HG03575 (cell line): Measurements from ENCODE around the gene RBM20.
"Not testable (repeated sequence)": the region's sequence is repeated elsewhere in the genome, so short reads cannot be mapped to it uniquely, and the experiment has no call there.

Experiments
- ATAC-seq: cut with Tn5 transposase; IDR thresholded peaks from one replicate; pipeline ENCODE4 v1.9.1; 2021; ENCODE audit not compliant: unreplicated experiment, insufficient number of reproducible peaks, low FRiP score; ENCODE audit errors: extremely low read depth

The RBM20 gene

GRCh38 chr10:110620398-110620719, 23.8 kb upstream of the RBM20 start:
- ATAC-seq = no peak

GRCh38 chr10:110623316-110623715, 20.8 kb upstream of the RBM20 start:
- ATAC-seq = not testable (repeated sequence)

- no peak for ATAC-seq
These were observed 18.7 kb upstream of the RBM20 start for GRCh38 chr10:110625356-110625894.

- no peak for ATAC-seq
These were observed 17.9 kb upstream of the RBM20 start for GRCh38 chr10:110625951-110626855.

- no peak for ATAC-seq
These were observed 16.0 kb upstream of the RBM20 start for GRCh38 chr10:110628161-110628560.

DNA sequence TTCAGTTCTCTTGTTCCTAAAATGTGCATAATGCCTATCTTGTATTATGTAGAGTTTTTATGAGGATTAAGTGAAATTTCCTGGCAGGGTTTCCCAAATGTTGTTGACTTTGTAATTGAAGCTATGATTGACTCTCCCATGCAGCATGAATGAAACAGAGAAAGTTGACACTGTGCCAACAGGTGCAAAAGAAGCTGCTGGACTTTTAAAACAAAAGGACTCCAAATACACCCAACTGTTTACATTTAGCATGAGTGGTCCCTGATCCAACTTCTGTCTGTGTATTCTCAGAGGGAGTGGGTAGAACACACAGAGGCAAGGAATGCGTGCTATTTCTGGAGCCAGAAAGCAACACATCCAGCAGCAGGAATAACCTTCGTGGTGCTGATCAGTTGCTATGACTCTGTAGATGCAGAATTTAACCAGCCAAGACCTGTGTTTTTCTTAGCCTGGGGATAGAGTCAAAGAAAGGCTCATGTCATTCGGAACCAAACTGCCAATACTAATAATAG, 14.4 kb upstream of the RBM20 start:
- ATAC-seq = no peak

- no peak for ATAC-seq
These were observed 12.2 kb upstream of the RBM20 start for GRCh38 chr10:110631934-110632333.

- no peak for ATAC-seq
These were observed 11.4 kb upstream of the RBM20 start for GRCh38 chr10:110632591-110633215.

DNA sequence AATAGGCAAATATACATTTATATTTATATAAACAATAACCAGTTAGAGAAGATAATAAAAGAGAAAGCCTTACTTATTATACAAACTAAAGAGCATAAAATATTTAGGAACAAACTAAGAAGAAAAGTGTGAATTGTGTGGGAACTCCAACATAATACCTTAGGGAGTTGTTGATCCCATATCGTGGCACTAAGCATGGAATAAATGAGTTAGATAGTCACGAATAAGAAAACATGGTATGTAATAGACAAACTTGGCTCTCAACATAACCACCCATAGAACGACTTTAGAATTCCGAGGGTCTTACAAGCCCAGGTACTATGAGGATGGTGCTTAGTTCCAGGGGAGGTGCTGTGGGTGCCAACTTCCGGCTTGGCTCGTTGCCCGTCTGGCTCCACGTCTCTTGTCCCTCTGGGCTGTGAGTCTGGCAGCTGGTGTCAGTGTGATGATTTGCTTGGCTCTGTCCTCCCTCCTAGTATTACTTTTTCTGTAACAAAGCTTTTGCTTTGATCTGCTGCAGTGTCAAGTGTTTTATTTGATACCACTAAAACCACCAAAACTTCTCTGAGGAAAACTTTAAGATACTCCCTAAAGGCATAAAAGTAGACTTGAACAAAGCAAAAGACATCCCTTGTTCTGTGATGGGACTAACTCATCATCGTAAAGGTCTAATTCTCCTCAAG, 9.5 kb upstream of the RBM20 start:
- ATAC-seq = no peak

DNA sequence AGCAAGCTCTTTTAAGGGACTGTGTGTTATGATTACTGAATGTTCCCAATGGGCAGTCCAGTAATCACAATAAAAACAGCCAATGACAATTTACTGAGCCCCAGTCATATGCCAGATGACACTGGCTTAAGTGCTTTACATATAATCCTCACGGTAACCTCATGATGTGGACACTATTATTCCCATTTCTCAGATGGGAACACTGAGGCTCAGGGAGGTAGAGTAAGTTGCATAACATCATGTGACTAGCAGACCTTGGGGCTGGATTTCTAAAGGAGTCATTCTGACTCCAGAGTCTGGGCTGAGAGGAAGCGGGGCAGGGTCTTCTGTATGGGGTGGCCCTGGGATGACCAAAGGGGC, 7.6 kb upstream of the RBM20 start:
- no peak for ATAC-seq

DNA sequence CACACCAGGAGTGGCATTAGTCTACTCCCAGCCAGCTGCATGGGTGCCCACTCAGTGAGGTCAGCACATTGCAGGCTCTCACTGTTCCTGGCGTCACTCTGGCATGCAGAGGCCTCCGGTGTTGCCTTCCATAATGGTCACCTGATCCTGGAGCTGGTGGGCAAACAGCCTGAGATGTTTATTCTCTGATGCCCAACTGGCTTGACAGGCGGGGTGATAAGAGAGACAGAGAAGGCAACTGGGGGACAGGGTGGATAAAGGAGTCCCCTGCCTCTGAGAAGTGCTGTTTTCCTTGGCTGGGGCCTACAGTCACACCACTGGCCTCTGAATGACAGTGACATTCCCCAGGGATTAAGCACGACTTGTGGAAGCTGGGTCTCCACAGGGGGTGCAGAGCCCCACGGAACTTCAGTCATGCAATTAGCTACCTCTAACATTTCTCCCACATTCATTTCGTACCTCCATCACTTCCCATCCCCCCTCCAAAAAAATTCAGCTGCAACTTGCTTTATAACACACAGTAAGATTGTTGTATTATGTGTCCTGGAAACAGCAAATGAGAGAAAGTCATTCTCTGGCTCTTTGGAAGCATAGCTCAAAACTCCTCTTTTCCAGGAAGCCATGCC, 7.1 kb upstream of the RBM20 start:
- no peak for ATAC-seq

DNA sequence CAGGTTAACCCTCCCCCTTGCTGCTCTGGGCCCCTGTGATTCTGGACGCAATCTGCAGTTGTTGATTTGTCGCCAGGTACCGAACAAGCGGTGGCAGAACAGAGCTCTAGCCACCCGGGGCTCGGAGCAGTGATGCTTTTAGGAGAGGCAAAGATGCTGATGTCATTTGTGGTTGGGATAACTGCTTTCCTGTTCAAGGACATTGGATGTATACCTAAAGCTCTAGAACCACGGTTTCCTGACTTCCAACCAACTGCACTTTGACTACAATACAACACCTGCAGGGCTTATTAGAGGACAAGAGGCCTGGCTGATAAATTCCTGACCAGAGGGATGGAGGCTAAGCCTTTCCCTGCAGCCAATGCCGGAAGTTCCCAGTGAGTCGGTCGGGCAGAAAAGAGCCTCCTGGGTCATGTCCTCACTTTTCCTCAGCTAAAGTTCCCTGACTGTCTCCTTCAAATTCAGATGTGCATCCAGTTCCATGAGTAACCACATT, 6.5 kb upstream of the RBM20 start:
- ATAC-seq = no peak

DNA sequence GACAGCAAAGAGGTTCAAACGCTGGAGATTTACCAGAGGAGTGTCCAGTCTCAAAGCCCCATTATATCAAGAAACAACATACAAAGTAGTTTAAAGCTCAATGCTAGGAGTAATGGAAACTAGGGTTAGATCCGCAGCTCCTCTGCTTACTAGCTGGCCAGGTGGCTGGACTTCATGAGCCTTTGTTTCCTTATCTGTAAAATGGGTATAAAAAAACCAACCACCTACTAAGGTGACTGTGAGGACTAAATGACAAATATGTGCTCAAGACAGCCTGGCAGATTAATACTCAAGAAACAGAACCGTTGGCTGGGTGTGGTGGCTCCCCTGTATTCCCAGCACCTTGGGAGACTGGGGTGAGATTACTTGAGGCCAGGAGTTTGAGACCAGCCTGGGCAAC, 5.8 kb upstream of the RBM20 start:
- no peak for ATAC-seq

GRCh38 chr10:110639046-110639445, 5.1 kb upstream of the RBM20 start:
- not testable (repeated sequence) for ATAC-seq

- ATAC-seq = not testable (repeated sequence)
These were observed 4.3 kb upstream of the RBM20 start for GRCh38 chr10:110639858-110640257.

GRCh38 chr10:110641256-110641655, 2.9 kb upstream of the RBM20 start:
- no peak for ATAC-seq

GRCh38 chr10:110642204-110643034, 1.7 kb upstream of the RBM20 start:
- no peak for ATAC-seq

DNA sequence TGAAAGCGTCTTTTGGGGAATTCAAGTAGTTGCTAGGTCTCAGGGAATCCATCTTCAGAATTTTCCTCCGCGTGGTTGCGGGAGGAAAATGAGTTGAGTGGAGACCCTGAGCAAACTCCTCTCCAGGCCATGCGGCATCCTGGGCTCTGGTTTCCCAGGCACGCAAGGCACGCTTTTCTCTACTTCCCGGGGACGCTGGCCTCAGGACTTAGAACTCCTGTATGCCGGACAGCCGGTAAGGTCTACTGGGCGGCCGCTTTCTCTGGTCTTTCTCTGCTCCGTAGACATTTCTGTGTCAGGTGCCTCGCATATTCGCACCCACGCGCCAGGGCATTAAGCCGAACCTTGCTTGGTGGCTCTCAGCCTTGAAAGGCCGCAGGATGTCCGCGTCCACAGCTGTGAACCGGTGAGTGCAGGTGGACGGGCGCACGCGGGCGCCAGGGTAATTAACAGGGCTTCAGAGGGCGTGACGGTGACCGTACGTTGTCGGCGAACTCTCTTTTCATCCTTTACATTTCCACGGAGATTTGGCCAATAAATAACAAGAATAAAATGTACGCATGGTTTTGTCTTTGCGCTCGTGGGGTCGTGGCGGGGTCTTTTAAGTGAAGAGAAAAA, 992 bp upstream of the RBM20 start:
- ATAC-seq = no peak
